Fibroblast of villous mesenchyme (primary cell): ENCODE results near the gene MS4A10. TPM values are rescaled to one million over a fixed set of nuclear protein-coding genes. Genes with fewer than 3 reads are reported as not detected.
A peak's percentile ranks its signal among the peaks of the same experiment; 100 is the strongest.

Source experiments
- DNase-seq: peaks from one replicate; pipeline ENCODE4 v3.0.0-alpha.2; 2010; ENCODE audit warnings: low read depth
- H3K4me3 ChIP-seq: 2 replicates; pipeline ENCODE4 v1.5.1; 2011; ENCODE audit warnings: low read depth, mild to moderate bottlenecking, low read length
- CTCF ChIP-seq: IDR thresholded peaks from 2 replicates; pipeline ENCODE4 v1.5.1; 2012; ENCODE audit warnings: low read depth, mild to moderate bottlenecking, low read length; ENCODE audit not compliant: insufficient read depth
- total RNA-seq: library from RNA; depleted of rRNA; stranded (reverse); fragments of >200 nt; gene quantifications from 2 replicates; pipeline ENCODE4 v1.2.3, GENCODE V29; 2012

MS4A10 gene
- total RNA-seq, 1 donor = not detected

- DNase-seq = no peak
- no peak for TF ChIP-seq CTCF
- H3K4me3 ChIP-seq = no peak overlapping the region
Observed at GRCh38 chr11:60771879-60772525, 13.1 kb upstream of the MS4A10 start.

GRCh38 chr11:60772666-60773065 is 12.5 kb upstream of the MS4A10 start:
- DNase-seq = no peak
- H3K4me3 ChIP-seq = no peak overlapping the region
- no peak for TF ChIP-seq CTCF

- no peak overlapping the region for H3K4me3 ChIP-seq
- no peak for TF ChIP-seq CTCF
- DNase-seq = no peak
Observed at GRCh38 chr11:60774726-60775125, 10.4 kb upstream of the MS4A10 start.

GRCh38 chr11:60775420-60775961 is 9.6 kb upstream of the MS4A10 start:
- peak; percentile 91 for TF ChIP-seq CTCF
- DNase-seq = peak; percentile 89

GRCh38 chr11:60776167-60776566 is 9.0 kb upstream of the MS4A10 start:
- no peak for TF ChIP-seq CTCF
- DNase-seq = no peak
- no peak overlapping the region for H3K4me3 ChIP-seq

More at GRCh38 chr11:60775420-60775961, 9.6 kb upstream of the MS4A10 start:
- H3K4me3 ChIP-seq = no peak overlapping the region

- no peak overlapping the region for H3K4me3 ChIP-seq
- no peak for DNase-seq
- no peak for TF ChIP-seq CTCF
Observed at GRCh38 chr11:60777106-60777505, 8.0 kb upstream of the MS4A10 start.

- DNase-seq = peak; percentile 70
- H3K4me3 ChIP-seq = no peak overlapping the region
- no peak for TF ChIP-seq CTCF
Observed at GRCh38 chr11:60777572-60777971, 7.6 kb upstream of the MS4A10 start.
